Spleen (tissue), 7 donors: ENCODE data around the gene KMT5C.

ENCODE experiments used
- CTCF ChIP-seq, 11 experiments: fragments of 200-600 bp in 7 of 11; fragments of 450-650 bp in 4 of 11; sonication (generic) in 4 of 11; IDR thresholded peaks in 8 of 11; conservative IDR thresholded peaks in 3 of 11; 1 replicate in 7 of 11; 2 replicates in 4 of 11; pipeline versions ENCODE4 v1.4.0 to v1.8.0; 2016 to 2021; ENCODE audit warnings: antibody characterized with exemption in 11 of 11, inconsistent platforms in 4 of 11, mild to moderate bottlenecking in 1 of 11
- POLR2A ChIP-seq, 3 donors: fragments of 450-650 bp; IDR thresholded peaks; one replicate each; pipeline ENCODE4 v1.5.1; 2017; ENCODE audit warnings: antibody characterized with exemption in 3 of 3, mild to moderate bottlenecking in 1 of 3
- POLR2AphosphoS5 ChIP-seq, 3 donors: sonication (generic); formaldehyde crosslinking; IDR thresholded peaks; one replicate each; pipeline ENCODE4 v1.5.1; 2017; ENCODE audit warnings: antibody characterized with exemption in 3 of 3
- donor health status: DM: no; HTN: no; CAD: no; lungs with moderate emphysema.
- donor health status: DM: no; HTN: no; CAD: no.
- donor health status: DM: no; HTN: no; CAD: no.

DNA sequence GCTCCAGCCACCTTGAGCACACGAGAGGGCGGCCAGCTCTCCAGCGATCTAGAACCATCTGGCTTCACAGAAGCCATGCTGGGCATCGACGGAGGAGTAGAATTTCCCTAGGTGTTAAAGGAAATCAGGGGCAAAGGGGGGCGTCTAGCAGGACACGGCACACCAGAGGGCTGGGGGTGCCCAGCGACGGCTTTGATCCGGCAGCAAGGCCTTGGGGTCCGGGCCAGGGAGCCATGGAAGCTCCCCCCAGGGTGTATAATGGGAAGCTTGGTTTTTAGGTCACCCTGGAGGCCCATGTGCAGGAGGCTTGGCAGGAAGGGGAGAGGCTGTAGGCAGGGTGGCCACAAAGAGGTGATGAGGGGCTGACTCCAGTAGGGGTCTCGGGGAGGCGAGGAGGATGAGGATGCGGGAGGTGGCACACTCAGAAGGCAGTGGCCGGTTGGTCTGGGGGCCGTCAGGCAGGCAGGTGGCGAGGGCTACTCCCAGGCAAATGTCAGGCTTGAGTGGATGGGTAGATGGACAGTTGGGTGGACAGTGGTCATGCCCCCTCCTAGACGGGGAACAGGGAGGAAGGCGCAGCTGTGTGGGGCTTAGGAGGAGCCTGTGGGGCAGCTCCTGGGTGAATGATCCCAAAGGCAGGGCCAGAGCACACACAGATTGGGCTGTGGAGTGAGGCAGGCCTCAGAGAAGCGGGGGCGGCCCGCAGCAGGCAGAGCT is 5.6 kb downstream of the KMT5C start:
- TF ChIP-seq POLR2A (IDR thresholded peaks at IDR 0.05) (no peak), CTCF (IDR thresholded peaks at IDR 0.05 in 8 of 11, conservative IDR thresholded peaks at IDR 0.05 in 3 of 11) (no peak), POLR2AphosphoS5 (IDR thresholded peaks at IDR 0.05) (no peak)
